ENCODE measurements around the gene ELMO1.

ELMO1 gene

DNA sequence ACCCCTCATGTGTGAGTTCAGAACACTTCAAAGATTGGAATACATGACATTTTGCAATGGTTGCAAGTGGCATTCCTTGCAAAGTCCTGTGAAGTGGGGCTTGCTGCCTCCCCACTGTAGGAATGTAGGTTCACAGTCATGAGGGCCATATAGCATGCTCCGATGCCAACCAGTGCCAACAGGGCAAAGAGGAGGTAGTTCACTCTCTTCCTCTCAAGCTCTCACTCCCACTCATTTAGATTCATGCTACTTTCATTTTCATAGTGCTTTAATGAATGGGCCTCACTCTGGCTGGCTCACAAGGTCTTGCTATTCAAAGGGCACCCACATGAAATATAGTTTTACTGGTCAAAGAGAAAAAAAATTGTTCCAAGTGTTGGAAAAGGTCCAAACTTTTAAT lies 554.5 kb downstream of the ELMO1 start:
- no peak for DNase-seq

- DNase-seq: no peak
Observed at GRCh38 chr7:36889182-36889581, 559.5 kb downstream of the ELMO1 start.

GRCh38 chr7:36887969-36888368 lies 560.7 kb downstream of the ELMO1 start:
- no peak for DNase-seq

- no peak for DNase-seq
Observed at GRCh38 chr7:36887233-36887632, 561.4 kb downstream of the ELMO1 start.

GRCh38 chr7:36884910-36885309 lies 563.8 kb downstream of the ELMO1 start:
- DNase-seq: no peak

DNA sequence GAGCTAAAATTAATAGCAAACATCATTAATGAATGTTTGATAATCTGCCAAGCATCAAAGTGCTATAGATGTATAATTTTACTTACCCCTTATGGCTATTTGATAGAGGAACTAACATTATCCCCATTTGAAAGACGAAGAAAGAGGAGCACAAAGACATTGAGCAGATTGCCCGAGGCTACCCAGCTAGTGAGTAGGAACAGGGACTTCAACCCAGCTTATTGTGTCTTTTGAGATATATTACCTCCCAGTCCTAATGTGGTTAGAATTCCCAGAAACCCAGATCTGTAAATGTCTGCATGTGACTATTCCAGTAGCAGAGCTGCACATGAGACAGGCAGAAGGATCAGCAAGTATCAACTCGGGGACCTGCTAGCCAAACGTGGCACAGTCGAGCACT lies 564.3 kb downstream of the ELMO1 start:
- DNase-seq: no peak

- DNase-seq: no peak
Observed at GRCh38 chr7:36881233-36881874, 567.3 kb downstream of the ELMO1 start.

DNA sequence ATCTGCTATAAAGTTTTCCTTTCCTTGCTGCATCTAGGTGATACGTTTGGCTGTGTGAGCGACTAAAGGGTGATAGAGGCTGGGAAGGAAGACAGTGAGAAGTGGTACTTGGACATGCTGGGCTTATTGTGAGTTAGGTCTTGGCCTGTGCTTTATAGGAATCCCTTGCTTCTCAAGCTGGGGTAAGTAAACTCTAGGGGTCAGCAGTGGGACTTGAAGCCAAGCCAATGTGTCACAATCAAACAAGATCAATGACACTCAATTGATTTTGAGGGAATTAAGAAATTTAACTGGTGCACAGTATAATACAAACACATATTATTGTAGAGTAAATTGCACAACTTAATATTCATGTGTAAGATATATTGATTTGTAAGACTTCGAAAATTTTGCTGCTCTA lies 568.6 kb downstream of the ELMO1 start:
- DNase-seq: no peak

DNA sequence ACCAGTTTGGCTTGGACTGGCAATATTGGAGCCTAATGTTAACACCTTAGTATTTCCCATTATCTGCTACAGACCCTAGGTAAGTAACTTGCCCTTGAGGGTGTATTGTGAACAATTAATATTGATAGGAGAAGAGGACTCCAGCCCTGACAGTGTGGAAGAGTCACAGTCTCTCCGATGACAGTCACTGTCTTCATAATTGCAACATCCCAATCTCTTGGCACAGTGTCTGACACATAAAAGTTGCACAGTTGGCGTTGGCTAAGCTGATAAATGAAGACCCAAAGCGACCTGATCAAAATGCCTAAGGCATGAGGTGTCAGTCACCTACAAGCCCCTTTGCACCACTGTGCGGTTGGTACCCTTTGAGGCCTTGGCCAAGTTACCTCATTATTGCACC lies 569.6 kb downstream of the ELMO1 start:
- DNase-seq: no peak

DNA sequence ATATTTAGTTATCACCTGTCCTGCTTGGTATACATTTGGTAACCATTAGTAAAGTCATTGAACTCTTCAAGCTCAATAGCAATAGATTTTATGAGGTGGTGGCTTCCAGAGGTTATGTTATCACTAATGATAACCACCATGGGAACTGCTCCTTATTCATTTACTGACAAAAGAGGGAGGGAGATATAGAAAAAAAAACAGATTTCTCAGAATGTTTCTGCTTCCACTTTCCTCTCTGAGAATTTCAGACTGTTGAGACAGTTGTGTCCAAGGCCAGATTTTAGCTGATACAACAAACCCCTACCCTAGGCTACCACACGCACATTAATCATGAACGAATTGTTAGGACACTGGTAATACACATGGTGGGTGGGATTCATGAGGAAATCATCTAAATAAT lies 570.4 kb downstream of the ELMO1 start:
- DNase-seq: no peak

- DNase-seq: no peak
Observed at GRCh38 chr7:36875794-36876193, 572.9 kb downstream of the ELMO1 start.

DNA sequence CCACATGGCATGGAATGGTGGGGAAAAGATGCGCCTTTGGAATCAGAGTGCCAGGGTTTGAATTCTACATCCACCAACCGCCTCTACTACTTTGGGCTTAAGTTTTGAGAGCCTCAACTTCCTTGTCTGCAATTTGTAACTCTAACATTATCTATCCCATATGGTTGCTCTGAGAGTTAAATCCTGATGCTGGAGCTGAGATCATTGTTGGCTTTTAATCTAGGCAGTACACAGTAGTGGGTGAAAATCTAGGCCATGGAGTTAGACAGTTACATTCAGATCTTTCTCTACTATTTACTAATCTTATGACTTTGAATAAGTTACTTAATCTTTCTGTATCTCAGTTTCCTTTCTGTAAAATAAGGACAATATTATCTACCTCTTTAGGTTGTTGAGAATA lies 574.6 kb downstream of the ELMO1 start:
- DNase-seq: no peak

- DNase-seq: no peak
Observed at GRCh38 chr7:36871863-36872262, 576.8 kb downstream of the ELMO1 start.

- no peak for DNase-seq
Observed at GRCh38 chr7:36871355-36871738, 577.3 kb downstream of the ELMO1 start.

DNA sequence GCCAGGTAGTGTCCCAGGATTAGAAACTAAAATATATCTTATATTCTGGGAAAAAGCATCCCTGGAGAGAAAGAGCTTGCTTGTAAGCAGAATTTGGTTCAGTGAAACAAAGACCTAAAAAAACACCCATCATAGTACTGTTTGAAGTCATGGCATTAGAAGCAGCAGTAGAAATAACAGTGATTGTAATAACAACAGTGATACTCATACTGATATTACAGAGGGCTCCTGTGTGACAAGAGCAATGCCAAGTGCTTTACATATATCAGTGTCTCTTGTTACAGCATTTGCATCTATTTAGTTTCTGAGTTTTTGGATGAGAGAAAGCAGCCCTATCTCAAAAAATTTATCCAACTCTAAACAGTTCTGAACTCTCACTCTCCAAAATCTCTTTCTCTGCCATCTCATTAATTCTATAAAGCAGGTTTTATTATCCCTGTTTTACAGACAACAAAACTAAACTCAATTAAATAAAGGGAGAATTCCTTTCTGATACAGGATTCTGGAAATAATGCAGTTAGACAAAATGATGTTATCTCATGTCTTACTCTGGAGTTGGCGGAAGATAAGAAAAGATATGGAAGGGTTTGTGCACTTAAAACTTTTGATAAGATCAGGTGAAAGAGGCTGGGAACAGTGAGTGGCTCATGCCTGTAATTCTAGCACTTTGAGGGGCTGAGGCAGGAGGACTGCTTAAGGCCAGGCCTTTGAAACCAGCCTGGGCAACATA lies 577.9 kb downstream of the ELMO1 start:
- DNase-seq: no peak

DNA sequence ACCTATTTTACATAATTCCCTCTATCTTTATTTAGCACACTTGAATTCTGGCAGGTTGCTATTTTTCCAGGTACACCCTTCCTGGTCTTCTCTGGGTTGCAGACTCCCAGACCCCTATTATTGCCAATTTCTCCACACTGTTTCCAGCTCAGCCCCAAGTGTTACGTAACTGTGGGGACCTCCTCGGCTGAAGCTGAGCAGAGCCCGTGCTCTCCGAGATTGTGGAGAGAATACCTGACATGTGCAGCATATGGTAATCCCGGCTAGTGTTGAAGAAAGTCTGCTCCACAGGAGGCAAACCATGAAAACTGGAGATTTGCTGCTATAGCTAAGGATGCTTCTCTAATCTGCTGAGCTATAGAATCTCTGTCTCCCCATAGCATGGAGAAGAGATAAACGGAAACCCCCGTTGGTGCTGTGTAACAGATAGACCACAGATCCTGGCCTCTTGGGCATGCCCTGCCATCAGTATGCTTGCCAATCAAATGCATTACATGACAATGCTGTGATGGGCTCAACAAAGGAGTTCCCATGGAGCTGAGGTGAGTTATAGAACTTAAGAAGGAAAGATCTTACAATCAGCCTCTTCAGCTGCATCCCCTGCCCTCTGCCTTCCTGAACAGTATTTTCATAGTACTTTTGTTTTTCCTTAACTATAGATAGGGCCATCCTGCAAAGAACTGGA lies 579.8 kb downstream of the ELMO1 start:
- no peak for DNase-seq

DNA sequence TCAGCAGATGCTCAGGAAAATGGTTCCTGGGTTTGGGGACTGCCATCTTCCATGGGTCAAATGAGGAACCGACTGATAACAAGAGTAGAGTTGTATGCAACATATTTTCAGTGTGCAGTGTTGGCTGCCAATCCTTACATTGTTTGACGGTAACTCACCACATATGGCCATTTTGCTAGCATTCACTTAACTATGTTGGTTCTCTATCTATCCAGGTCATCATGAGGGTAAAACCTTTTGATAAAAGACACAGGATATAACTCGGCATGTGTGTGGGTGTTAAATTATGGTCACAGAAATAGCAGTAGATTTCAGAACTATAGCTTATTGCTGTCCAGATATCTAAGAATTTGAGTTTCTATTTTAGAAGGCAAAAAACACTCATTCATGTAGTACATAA lies 583.6 kb downstream of the ELMO1 start:
- DNase-seq: no peak

GRCh38 chr7:36863901-36864701 lies 584.6 kb downstream of the ELMO1 start:
- DNase-seq: no peak

DNA sequence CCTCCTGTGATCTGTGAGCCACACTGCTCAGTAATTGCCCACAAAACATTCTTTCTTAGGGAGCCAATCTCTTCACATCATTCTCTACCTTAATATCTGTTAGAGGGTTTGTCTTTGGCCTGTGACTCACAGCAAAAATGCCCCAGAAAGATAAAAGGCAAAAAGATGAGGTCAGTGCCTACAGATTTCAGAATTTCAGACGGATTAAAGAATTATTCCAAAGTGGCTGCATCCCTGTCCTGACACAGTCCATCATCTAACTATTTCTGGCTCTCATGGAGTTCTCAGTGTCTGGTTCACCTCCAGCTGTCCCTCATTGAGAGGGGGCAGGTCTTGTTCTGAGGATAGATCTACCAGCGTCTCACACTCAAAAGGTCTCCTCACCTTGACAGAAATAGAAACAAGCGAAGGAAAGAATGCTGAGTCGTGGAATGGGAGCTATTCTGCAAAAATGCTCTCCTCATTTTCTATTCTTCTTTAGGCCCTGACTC lies 585.8 kb downstream of the ELMO1 start:
- no peak for DNase-seq

- DNase-seq: no peak
Observed at GRCh38 chr7:36861656-36862055, 587.0 kb downstream of the ELMO1 start.

- no peak for DNase-seq
Observed at GRCh38 chr7:36860681-36861080, 588.0 kb downstream of the ELMO1 start.

DNA sequence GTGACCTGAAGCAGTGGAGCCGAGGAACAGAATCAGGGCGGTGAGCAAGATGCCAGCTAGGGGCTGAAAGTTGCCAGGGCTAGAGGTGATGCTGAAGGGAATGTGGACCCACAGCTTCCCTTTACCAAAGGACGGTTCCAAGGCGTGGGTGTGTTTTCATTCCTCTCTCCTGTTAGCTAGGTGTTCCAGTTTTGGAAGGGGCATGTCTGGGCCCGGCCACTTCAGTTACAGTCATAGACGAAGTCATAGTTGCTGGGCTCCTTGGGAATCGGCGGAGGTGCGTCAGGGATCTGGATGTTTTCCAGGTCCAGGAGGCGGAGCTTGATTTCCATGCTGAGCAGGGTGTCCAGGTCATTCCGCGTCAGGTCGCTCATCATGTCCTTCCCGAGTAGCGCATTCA lies 593.3 kb downstream of the ELMO1 start:
- no peak for DNase-seq

DNA sequence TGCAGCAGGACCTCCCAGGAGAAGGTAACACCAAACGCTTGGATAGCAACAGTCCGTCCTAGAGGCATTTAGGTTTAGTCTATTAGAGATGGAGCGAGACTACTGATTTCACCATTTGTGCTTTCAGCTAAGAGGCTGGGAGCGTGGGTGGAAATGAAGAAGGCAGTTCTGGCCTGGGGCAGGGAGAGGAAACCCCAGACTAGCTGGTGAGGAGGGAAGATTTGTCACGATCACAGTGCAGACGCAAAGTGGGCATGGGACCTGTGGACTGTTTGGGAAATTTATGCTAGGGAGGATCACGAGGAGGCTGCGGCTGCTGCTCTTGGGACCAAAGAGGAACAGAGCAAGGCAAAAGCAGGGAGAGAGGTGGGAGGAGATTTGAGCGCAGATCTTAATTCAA lies 594.0 kb downstream of the ELMO1 start:
- no peak for DNase-seq
